Glomerular visceral epithelial cell (primary cell): ENCODE results near the gene PRKAA1.

Source experiments
- DNase-seq: peaks from one replicate; pipeline ENCODE4 v3.0.0-alpha.2; 2016; ENCODE audit errors: extremely low spot score

The PRKAA1 gene

DNA sequence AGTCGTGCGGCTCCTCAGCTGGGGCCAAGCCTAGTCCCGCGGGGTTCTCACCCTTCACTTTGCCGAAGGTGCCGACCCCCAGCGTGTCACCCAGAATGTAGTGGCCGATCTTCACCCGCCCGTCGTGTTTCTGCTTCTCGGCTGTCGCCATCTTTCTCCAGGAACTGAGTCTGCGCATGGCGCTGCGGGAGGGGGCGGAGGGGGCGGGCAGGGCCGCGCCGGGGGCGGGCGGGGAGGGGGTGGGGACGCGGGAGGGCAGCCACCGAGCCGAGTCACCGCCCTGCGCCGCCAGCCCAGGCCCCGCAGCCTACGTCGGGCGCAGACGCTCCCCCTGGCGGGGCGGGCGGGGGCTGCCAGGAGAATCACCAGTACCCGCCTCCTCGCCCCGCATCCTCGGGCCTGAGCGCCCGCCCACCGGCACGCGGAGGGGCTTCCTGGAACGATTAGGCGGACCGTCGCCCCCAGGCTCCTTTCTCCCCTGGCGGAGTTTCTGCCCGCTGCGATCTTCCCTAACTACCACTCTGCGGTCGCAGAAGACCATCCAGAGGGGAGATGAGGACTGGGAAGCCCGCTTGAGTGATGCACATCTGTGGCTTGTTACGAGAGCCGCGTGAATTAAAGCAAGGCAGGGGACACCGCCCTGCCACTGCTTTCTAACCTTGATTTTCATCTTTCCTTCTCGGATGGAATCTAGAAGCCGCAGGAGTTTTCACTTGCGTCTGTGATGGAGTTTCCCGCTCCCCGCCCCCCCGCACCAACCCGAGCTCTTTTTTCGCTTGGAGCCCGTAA is at the start of gene PRKAA1:
Gene PRKAA1 (minus strand): TSS at position 363 of the 789 bp plus-strand sequence. CDS start 185 bp downstream, at position 178.
- DNase-seq, result peak; percentile 94

DNA sequence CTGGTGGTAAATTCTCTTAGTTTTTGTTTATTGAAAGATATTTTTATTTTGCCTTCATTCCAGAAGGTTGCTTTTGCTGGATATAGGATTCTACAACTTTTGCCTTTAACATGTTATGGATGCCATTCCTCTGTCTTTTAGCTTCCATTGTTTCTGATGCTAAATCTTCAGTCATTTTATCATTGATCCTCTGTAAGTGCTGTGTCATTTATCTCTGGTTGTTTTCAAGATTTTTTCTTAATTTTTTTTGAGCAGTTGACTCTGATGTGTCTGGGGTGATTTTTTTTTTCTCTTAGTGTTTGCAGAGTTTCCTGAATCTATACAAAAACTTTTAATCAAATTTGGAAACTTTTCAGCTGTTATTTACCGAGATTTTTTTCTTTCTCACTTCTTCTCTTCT is 49.4 kb upstream of the PRKAA1 start:
- DNase-seq, result no peak

- no peak for DNase-seq
These were observed 48.2 kb upstream of the PRKAA1 start for GRCh38 chr5:40846371-40846770.

GRCh38 chr5:40844565-40844964 is 46.4 kb upstream of the PRKAA1 start:
- DNase-seq, result no peak

- DNase-seq, result no peak
These were observed 44.2 kb upstream of the PRKAA1 start for GRCh38 chr5:40842351-40842750.

GRCh38 chr5:40841068-40841805 is 43.1 kb upstream of the PRKAA1 start, which contains the start of gene CARD6:
CARD6 (plus strand) TSS chr5:40841367; CDS start chr5:40841383, 16 bp downstream.
- no peak for DNase-seq

GRCh38 chr5:40838086-40838485 is 39.9 kb upstream of the PRKAA1 start:
- DNase-seq, result no peak

GRCh38 chr5:40834849-40835787 is 36.9 kb upstream of the PRKAA1 start, which contains the start of gene RPL37:
RPL37 (minus strand) TSS chr5:40835222; CDS start chr5:40835185, 37 bp downstream.
- DNase-seq, result peak; percentile 98

GRCh38 chr5:40834391-40834848 is 36.2 kb upstream of the PRKAA1 start:
- DNase-seq, result no peak

DNA sequence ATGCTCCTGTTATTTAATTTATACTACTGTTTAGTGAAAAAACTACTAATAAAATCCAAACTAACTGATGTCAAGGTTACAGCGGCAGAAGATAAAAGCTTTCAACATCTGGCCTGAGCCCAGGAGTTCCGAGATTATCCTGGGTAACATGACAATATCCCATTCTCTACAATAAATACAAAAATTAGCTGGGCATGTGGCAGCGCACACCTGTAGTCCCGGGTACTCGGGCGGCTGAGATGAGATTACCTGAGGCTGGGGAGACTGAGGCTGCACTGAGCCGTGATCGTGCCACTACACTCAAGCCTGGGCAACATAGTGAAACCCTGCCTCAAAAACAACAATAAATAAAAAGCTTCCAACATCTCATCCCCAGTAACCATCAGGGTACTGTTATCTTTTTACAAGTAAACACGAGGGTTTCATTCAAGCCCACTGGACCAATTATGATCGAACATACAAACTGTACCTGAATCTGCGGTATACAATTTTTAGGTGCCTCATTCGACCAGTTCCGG is 35.6 kb upstream of the PRKAA1 start:
- DNase-seq, result no peak

DNA sequence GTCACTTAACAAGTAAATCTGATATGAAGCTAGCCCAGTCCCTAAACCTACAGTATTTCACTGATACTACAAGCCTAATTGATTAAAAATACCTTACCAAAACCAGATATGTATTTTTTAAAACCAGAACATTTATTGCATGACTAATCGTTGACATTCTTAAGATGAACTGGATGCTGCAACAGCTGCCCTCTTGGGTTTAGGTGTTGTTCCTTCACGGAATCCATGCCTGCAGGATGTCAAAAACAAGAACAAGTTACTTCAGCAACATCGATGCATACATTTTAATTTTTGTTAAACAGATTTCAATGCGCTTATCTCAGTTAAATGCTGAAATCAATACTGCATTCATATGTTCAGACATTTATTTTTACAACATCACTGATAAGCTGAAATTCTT is 34.2 kb upstream of the PRKAA1 start:
- DNase-seq, result no peak

DNA sequence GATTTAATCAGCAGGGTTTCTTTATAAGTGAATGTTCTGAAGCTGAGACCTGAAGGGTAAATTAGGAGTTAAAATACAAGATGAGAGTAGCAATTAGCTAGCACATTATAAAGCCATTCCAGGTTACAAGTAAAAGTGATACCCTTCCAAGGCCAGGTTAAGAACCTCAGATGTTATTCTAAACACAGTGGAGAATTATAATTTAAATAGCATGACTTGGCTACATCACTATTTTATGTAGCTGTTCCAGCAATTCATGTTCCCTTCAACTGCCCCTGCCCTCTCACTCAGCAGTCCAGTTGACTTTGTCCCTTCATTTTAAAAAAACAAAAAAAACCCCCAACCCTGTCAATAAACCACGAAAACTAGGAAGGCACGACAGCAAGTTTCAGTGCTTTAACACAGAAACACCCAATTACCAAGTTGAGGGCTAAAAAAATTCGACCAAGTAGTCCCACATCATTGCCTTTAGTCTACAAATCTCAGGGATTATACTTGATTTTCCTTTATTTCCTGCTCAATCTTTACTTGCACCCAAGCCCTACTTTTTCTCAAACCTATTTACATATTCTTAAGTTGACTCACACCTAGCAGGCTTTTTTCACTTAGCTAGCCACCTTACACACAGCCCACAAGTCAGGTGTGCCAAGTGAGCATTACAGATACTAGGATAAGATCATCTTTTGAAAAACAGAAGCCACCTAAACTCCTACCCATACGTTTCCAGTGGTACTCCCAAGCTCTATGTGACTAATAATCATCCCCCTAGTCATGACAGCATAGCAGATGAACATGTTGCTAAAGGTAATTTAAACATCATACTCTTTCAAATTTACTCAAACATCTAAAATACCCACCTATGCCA is 33.4 kb upstream of the PRKAA1 start:
- no peak for DNase-seq

- DNase-seq, result no peak
These were observed 31.8 kb upstream of the PRKAA1 start for GRCh38 chr5:40829748-40830533.

DNA sequence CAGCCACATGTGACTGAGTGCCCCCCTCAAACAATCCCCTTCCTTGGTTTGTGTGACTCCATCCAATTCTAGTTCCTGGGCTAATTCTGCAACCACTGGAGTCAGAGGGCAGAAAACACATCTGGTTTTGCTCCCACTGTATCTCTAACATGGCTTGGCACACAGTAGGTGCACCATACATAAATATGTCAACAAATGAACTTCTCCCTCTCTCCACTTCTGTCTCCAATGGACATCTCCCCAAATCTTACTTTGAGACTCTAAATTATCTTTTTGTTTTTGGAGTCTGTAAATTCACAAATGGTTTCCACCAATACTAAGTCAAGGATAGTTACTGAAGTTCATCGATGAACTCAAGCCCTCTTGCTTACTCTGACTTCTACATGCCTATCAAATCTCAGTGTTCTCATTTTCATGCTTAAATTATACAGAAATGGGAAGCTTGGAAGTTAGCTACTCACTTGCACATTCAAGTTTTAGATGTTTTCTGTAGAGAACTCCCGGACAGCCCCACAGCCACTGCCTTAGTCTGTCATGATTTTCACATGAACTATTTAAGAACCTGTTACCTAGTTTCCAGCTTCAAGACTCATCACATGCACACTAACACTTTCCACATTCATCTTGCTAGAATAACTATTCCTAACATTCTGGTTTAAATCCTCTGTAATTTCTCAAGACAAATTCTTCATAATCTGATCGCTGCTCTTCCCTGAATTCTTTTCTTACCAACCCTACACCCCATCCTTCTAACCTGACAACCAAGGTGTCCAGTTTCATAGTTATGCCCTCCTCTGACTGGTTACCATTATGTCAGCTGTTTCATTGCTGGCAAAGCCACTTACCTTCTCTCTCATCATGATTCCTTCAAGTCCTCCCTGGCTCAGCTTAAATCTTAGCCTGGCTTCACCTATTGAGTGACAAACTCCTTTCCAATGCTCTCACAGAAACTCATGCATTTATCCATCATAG is 30.8 kb upstream of the PRKAA1 start:
- DNase-seq, result no peak

- no peak for DNase-seq
These were observed 30.0 kb upstream of the PRKAA1 start for GRCh38 chr5:40828021-40828631.

GRCh38 chr5:40827188-40827977 is 29.2 kb upstream of the PRKAA1 start:
- DNase-seq, result no peak
